Astrocyte of the cerebellum (primary cell): ENCODE data around the gene WIPF3.

Experiments
- DNase-seq: peaks from one replicate; pipeline ENCODE4 v3.0.0-alpha.2; 2011; ENCODE audit warnings: low read depth
- H3K4me3 ChIP-seq: 2 replicates; pipeline ENCODE4 v1.5.1; 2011; ENCODE audit warnings: mild to moderate bottlenecking, low read depth, low read length, moderate library complexity
- in situ Hi-C: cut with HindIII; loops from 2 replicates; pipeline ENCODE4 v1.10.0; 2017; ENCODE audit warnings: low sequenced_read_pairs
- TF ChIP-seq, protein P1 (sequence below): IDR thresholded peaks from 2 replicates; pipeline ENCODE4 v1.5.1; 2012; ENCODE audit warnings: low read length, low read depth, moderate library complexity, mild to moderate bottlenecking; ENCODE audit errors: missing control alignments

The WIPF3 gene

DNA sequence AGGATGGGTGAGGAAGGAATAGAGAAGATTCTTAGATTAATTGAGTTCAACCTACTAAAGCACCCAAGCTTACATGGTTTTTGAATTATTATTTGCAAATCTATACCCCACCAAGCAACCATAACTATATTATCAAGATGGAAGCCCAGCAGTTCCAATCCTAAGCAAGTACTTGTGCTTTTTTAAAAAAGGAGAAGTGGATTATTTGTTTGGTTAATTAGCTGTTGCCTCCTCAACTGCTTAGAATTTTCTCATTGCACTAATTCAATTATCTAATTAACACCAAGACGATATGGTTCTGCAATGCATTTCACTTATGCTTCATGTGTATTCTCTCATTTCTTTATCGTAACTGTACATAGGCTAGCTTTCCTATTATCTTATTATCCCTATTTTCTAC, 27.3 kb upstream of the WIPF3 start:
- no peak for DNase-seq
- TF ChIP-seq, protein P1, sequence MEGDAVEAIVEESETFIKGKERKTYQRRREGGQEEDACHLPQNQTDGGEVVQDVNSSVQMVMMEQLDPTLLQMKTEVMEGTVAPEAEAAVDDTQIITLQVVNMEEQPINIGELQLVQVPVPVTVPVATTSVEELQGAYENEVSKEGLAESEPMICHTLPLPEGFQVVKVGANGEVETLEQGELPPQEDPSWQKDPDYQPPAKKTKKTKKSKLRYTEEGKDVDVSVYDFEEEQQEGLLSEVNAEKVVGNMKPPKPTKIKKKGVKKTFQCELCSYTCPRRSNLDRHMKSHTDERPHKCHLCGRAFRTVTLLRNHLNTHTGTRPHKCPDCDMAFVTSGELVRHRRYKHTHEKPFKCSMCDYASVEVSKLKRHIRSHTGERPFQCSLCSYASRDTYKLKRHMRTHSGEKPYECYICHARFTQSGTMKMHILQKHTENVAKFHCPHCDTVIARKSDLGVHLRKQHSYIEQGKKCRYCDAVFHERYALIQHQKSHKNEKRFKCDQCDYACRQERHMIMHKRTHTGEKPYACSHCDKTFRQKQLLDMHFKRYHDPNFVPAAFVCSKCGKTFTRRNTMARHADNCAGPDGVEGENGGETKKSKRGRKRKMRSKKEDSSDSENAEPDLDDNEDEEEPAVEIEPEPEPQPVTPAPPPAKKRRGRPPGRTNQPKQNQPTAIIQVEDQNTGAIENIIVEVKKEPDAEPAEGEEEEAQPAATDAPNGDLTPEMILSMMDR, result no peak
- in situ Hi-C loops, result no loop called here
- no peak overlapping the region for H3K4me3 ChIP-seq

GRCh38 chr7:29780346-29780745, 26.0 kb upstream of the WIPF3 start:
- TF ChIP-seq, protein P1, result no peak
- no peak overlapping the region for H3K4me3 ChIP-seq
- in situ Hi-C loops, result no loop called here
- no peak for DNase-seq

- H3K4me3 ChIP-seq, result no peak overlapping the region
- no peak for DNase-seq
- in situ Hi-C loops, result no loop called here
- TF ChIP-seq, protein P1, result no peak
Measured at GRCh38 chr7:29783671-29784070, 22.6 kb upstream of the WIPF3 start.

DNA sequence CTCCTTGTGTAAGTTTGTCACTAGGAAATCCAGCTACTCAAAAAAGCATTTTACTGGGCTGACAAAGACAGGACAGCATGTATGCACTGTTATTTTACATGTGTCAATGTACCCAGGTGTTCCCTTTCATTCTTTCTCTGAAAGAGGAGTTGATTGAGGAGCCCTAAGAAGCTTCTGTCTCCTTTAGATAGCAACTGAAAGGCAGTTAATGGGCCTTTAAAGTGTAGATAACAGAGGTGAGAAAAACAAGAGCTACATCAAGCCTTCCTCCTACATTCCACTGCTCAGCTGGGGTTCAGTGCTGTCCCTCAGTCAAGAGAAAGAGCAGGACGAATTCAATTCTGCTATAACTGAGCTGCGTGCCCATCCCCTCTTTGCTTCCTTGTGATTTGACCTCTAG, 12.8 kb upstream of the WIPF3 start:
- in situ Hi-C loops, result no loop called here
- TF ChIP-seq, protein P1, result no peak
- H3K4me3 ChIP-seq, result no peak overlapping the region
- DNase-seq, result no peak

DNA sequence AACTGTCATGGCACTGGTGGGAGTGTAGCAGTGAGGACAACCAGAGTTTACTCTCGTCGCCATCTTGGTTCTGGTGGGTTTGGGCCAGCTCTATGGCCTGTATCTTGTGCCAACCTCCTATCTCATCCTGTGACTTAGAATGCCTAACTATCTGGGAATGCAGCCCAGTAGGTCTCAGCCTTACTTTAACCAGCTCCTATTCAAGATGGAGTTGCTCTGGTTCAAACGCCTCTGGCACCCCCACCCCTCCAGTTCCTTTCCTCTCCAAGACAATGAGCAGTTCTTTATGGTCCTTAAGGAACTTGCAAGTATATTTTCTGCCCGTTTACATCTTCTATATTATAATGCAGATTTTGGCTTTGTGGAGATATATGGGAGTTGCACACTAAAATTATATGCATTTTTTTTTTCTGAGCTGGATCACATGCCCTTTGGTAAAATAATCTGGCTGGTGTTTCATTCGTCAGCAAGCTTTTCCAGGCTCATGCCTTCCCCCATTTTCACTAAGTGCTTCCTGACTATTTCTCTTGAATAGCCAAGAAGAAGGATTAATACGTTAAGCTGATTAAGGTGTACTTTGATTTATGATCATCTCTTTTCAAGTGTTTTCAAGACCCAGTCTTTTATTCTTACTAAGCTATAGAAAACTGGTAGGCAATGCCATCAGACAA, 11.2 kb upstream of the WIPF3 start:
- in situ Hi-C loops, result no loop called here

GRCh38 chr7:29795696-29796580, 10.4 kb upstream of the WIPF3 start:
- no peak for DNase-seq
- no peak overlapping the region for H3K4me3 ChIP-seq
- in situ Hi-C loops, result no loop called here
- TF ChIP-seq, protein P1, result no peak

More for the DNA sequence above, 11.2 kb upstream of the WIPF3 start:
- H3K4me3 ChIP-seq, result no peak overlapping the region
- DNase-seq, result no peak
- TF ChIP-seq, protein P1, result no peak
